Colonic mucosa (tissue), 4 donors: ENCODE results near the gene KRT7. TPM values are rescaled to one million over a fixed set of nuclear protein-coding genes. Genes with fewer than 3 reads are reported as not detected.

Experiments
- DNase-seq: peaks from one replicate; pipeline ENCODE4 v3.0.0-alpha.2; 2020
- H3K27ac ChIP-seq: fragments of 200-600 bp; one replicate; pipeline ENCODE4 v1.8.0; 2021
- H3K27me3 ChIP-seq: fragments of 200-600 bp; one replicate; pipeline ENCODE4 v1.8.0; 2021
- H3K36me3 ChIP-seq: fragments of 200-600 bp; one replicate; pipeline ENCODE4 v1.8.0; 2021
- H3K4me1 ChIP-seq: fragments of 200-600 bp; one replicate; pipeline ENCODE4 v1.8.0; 2021; ENCODE audit warnings: mild to moderate bottlenecking
- H3K4me3 ChIP-seq: fragments of 200-600 bp; one replicate; pipeline ENCODE4 v1.8.0; 2021
- H3K9ac ChIP-seq, 2 donors: one replicate each; pipeline ENCODE4 v1.7.0; 2013; ENCODE audit warnings: control low read depth in 2 of 2, low read depth in 2 of 2, low read length in 2 of 2
- H3K9me3 ChIP-seq: fragments of 200-600 bp; one replicate; pipeline ENCODE4 v1.8.0; 2021
- intact Hi-C: fragments of 100-400 bp; cut with DNase I; formaldehyde crosslinking; loops from one replicate; pipeline ENCODE4 v1.14.1; 2022
- total RNA-seq, 2 donors: library from RNA; stranded (reverse); fragmentation: NEBNext Ultra II Directional in 1 of 2; extraction: Animal tissue kit (Norgen Biotek cat#: 25700) in 1 of 2; gene quantifications; one replicate each; pipeline ENCODE4 v1.2.1, GENCODE V29; 2021
- TF ChIP-seq, protein P1 (sequence below): fragments of 200-600 bp; IDR thresholded peaks from one replicate; pipeline ENCODE4 v1.8.0; 2022; ENCODE audit warnings: antibody characterized with exemption, mild to moderate bottlenecking
- donor health status: healthy.
- donor health status: DM: no; HTN: no; CAD: no.
- donor health status: DM: no; HTN: no; CAD: no.

Gene KRT7
- total RNA-seq, 2 donors from 2014 or later: 2.1 to 4.0 TPM

DNA sequence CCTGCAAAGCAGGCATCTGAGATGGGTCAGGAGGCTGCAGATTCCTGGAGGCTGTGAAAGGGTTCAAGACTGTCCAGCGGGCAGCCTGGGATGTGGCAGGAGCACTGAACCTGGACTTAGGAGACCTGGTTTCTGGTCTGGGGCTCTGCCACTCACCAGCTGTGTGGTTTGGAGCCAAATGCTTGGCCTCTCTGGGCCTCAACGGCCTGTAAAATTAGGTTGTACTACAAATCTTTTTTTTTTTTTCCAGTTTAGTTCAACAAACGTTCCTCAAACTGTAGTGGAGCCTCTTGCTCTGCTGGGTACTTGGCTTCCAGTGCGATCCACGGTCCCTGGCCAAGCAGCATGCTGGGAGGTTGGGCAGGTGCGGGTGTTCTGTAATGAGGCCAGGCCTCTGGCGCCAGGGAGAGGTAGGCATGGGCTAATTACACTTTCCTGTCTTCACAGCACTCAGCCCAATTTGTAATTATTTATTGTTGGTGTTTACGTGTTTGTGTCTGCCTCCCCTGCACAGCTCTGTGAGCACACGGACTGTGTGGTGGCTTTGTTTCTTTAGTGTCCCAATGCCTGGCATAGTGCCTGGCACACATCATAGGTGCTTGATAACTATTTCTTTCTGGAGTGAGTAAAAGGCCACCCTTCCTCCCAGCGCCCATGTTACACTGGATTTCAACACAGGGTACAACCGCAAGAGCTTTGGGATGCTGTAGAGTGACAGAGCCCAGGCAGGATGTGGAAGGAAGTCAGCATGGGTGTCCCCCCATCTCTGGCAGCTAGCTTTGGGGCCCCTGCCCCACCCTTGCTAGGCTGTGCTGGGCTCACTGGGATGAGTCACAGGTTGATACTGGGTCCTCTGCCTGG is 35.4 kb upstream of the KRT7 start:
- Histone ChIP-seq H3K36me3 (no peaks in the 10 kb centered on the region), H3K4me3 (no peak overlapping the region), H3K4me1 (no peaks in the 10 kb centered on the region), H3K27me3 (no peaks in the 10 kb centered on the region), H3K9ac (no peak overlapping the region), H3K9me3 (no peaks in the 10 kb centered on the region), H3K27ac (no peak overlapping the region)
- intact Hi-C loops: no loop called here
- DNase-seq: no peak
- TF ChIP-seq, protein P1, sequence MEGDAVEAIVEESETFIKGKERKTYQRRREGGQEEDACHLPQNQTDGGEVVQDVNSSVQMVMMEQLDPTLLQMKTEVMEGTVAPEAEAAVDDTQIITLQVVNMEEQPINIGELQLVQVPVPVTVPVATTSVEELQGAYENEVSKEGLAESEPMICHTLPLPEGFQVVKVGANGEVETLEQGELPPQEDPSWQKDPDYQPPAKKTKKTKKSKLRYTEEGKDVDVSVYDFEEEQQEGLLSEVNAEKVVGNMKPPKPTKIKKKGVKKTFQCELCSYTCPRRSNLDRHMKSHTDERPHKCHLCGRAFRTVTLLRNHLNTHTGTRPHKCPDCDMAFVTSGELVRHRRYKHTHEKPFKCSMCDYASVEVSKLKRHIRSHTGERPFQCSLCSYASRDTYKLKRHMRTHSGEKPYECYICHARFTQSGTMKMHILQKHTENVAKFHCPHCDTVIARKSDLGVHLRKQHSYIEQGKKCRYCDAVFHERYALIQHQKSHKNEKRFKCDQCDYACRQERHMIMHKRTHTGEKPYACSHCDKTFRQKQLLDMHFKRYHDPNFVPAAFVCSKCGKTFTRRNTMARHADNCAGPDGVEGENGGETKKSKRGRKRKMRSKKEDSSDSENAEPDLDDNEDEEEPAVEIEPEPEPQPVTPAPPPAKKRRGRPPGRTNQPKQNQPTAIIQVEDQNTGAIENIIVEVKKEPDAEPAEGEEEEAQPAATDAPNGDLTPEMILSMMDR: no peak

GRCh38 chr12:52198454-52199215 is 34.4 kb upstream of the KRT7 start:
- Histone ChIP-seq H3K4me3 (no peak overlapping the region), H3K4me1 (no peaks in the 10 kb centered on the region), H3K27me3 (no peaks in the 10 kb centered on the region), H3K27ac (no peak overlapping the region), H3K36me3 (no peaks in the 10 kb centered on the region), H3K9me3 (no peaks in the 10 kb centered on the region), H3K9ac (no peak overlapping the region)
- TF ChIP-seq, protein P1: no peak
- intact Hi-C loops: no loop called here
- no peak for DNase-seq

DNA sequence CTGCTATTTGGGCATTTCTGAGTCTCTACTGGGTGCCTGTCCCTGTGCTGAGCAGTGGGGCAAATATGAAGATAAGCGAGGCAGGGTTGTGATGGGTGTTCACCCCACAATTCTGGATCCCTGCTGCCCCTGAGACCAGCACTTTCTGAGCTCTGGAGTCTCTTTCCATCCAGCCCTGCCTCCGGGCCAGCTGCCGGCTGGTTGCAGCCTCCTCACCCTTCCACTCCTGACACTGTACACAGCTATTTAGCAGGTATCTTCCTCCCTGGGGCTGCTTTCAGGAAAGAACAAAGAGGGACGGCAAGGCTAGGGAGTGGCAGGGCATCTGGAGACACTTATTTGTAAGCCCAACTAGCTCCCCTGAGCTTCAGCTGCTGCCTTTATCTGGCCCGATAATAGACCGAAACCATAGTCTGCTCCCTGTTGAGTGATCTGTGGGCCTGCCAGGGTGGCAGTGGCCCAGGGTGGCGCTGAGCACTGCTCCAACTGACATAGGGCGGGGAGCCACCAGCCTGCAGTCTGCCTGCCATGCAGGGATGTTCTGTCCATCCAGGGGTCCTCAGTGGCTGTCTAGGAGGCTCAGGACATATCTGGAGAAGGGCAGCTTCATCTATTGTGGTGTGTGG is 33.6 kb upstream of the KRT7 start:
- H3K9me3 ChIP-seq: no peaks in the 10 kb centered on the region
- no peak for DNase-seq
- intact Hi-C loops: no loop called here
- no peak overlapping the region for H3K4me3 ChIP-seq
- no peak overlapping the region for H3K27ac ChIP-seq
- no peaks in the 10 kb centered on the region for H3K36me3 ChIP-seq
- H3K4me1 ChIP-seq: no peaks in the 10 kb centered on the region
- no peaks in the 10 kb centered on the region for H3K27me3 ChIP-seq
- TF ChIP-seq, protein P1: no peak
- H3K9ac ChIP-seq: no peak overlapping the region

DNA sequence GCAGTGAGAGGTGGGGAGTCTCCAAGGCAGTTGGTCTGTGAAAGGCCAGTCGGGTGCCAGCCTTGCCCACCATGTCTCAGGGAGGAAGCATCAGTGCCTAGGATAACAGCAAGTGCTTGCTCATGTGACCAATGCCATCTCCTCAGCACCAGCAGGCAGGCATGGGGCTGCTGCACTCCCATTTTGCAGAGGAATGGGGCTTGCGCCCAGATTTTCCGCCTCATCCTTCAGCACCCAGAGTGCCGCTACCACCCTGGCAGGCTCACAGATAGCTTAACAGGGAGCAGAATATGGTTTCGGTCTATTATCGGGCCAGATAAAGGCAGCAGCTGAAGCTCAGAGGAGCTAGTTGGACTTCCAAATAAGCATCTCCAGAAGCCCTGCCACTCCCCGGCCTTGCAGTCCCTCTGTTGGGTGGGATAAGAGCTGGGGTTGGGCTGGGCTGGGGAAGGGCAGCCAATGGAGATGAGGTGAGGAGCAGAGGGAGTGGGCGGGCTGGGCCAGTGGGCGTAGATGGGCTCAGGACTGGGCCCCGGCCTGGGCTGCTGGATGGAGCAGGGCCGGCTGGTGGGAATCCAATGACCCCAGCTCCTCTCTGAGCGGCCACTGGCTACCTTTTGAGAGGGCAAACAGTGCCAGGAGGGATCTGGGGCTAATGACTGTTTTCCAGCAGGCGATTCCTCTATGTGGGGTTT is 32.8 kb upstream of the KRT7 start:
- no peaks in the 10 kb centered on the region for H3K36me3 ChIP-seq
- TF ChIP-seq, protein P1: no peak
- intact Hi-C loops: no loop called here
- H3K4me1 ChIP-seq: no peaks in the 10 kb centered on the region
- H3K9ac ChIP-seq: no peak overlapping the region
- H3K27me3 ChIP-seq: no peaks in the 10 kb centered on the region
- no peaks in the 10 kb centered on the region for H3K9me3 ChIP-seq
- no peak for DNase-seq
- no peak overlapping the region for H3K4me3 ChIP-seq
- no peak overlapping the region for H3K27ac ChIP-seq
